Esophagus muscularis mucosa (tissue), 3 donors: Measurements from ENCODE around the gene FUT9.

Experiments
- EP300 ChIP-seq: sonication (generic); formaldehyde crosslinking; IDR thresholded peaks from one replicate; pipeline ENCODE4 v1.6.1; 2017; ENCODE audit warnings: antibody characterized with exemption
- TF ChIP-seq, protein P1 (sequence below), 3 experiments: fragments of 200-600 bp in 2 of 3; fragments of 450-650 bp in 1 of 3; sonication (generic) in 2 of 3; IDR thresholded peaks; one replicate each; pipeline ENCODE4 v1.5.1; 2017 to 2019; ENCODE audit warnings: antibody characterized with exemption in 3 of 3, mild to moderate bottlenecking in 2 of 3, moderate library complexity in 1 of 3

DNA sequence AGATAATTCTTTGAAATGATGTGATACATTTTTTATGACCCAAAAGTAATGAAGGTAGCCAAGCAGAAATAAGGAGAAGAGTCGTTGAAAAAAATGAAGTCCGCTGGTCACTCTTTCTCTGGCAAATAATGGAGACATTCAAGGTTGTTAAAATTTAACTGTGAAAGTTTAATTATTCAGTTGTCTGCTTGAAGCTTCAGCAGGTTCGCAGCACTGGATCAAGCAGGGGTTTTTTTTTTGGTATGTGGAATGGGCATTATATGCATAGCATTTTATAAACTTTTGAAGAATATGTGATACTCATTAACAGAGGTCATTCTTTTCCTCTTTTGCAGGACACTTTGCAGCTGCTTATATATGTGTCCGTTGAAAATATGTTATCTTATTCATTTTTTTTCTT lies 21.6 kb upstream of the FUT9 start:
- TF ChIP-seq, protein P1, sequence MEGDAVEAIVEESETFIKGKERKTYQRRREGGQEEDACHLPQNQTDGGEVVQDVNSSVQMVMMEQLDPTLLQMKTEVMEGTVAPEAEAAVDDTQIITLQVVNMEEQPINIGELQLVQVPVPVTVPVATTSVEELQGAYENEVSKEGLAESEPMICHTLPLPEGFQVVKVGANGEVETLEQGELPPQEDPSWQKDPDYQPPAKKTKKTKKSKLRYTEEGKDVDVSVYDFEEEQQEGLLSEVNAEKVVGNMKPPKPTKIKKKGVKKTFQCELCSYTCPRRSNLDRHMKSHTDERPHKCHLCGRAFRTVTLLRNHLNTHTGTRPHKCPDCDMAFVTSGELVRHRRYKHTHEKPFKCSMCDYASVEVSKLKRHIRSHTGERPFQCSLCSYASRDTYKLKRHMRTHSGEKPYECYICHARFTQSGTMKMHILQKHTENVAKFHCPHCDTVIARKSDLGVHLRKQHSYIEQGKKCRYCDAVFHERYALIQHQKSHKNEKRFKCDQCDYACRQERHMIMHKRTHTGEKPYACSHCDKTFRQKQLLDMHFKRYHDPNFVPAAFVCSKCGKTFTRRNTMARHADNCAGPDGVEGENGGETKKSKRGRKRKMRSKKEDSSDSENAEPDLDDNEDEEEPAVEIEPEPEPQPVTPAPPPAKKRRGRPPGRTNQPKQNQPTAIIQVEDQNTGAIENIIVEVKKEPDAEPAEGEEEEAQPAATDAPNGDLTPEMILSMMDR (IDR thresholded peaks at IDR 0.05), result no peak
- TF ChIP-seq EP300, result no peak
